T-cell (primary cell): Measurements from ENCODE around the gene AGPAT4. TPM values are rescaled to one million over a fixed set of nuclear protein-coding genes. Genes with fewer than 3 reads are reported as not detected.

Source experiments
- ATAC-seq, 4 experiments: fragments of 200-7000 bp in 3 of 4; fragments of 150-1000 bp in 1 of 4; cut with Tn5 transposase; replicated peaks in 1 of 4; 1 replicate in 3 of 4; 2 replicates in 1 of 4; pipeline ENCODE4 v1.10.0; 2021; ENCODE audit warnings: moderate library complexity in 3 of 4, mild to moderate bottlenecking in 2 of 4, moderate number of reproducible peaks in 1 of 4
- CTCF ChIA-PET, 2 donors: fragments of 300-600 bp; sonication (Branson Sonifier 250); formaldehyde crosslinking; loops; one replicate each; lab custom pipeline; 2022; ENCODE audit warnings: antibody characterized with exemption in 2 of 2; lab: Charles Lee
- POLR2A ChIA-PET, 2 donors: fragments of 300-600 bp; sonication (Branson Sonifier 250); formaldehyde crosslinking; loops; one replicate each; lab custom pipeline; 2022; ENCODE audit warnings: antibody characterized with exemption in 2 of 2; lab: Charles Lee
- DNase-seq, 35 experiments: peaks; one replicate each; pipeline versions ENCODE4 v3.0.0 to v3.0.0-alpha.2; 2013 to 2023
- H3K27ac ChIP-seq: one replicate; pipeline ENCODE4 v1.5.1; 2013; ENCODE audit warnings: low read length
- H3K27me3 ChIP-seq, 2 experiments: replicated peaks in 1 of 2; 1 replicate in 1 of 2; 2 replicates in 1 of 2; pipeline versions ENCODE4 v1.6.1 to v1.7.0; 2013; ENCODE audit warnings: low read length in 1 of 2, mixed read lengths in 1 of 2; ENCODE audit not compliant: control insufficient read depth in 2 of 2, insufficient read depth in 2 of 2; ENCODE audit errors: extremely low read depth in 1 of 2
- H3K36me3 ChIP-seq, 2 donors: 1 replicate in 1 of 2; 2 replicates in 1 of 2; pipeline versions ENCODE4 v1.6.1 to v1.7.0; 2013; ENCODE audit warnings: low read length in 1 of 2; ENCODE audit not compliant: control insufficient read depth in 2 of 2, insufficient read depth in 1 of 2; ENCODE audit errors: extremely low read depth in 1 of 2
- H3K4me1 ChIP-seq, 2 experiments: 1 replicate in 1 of 2; 2 replicates in 1 of 2; pipeline versions ENCODE4 v1.6.1 to v1.7.0; 2013; ENCODE audit warnings: low read length in 2 of 2, mixed read lengths in 1 of 2; ENCODE audit not compliant: insufficient read depth in 2 of 2, control insufficient read depth in 1 of 2; ENCODE audit errors: extremely low read depth in 1 of 2
- H3K4me3 ChIP-seq, 2 donors: 1 replicate in 1 of 2; 2 replicates in 1 of 2; pipeline versions ENCODE4 v1.5.1 to v1.7.0; 2013; ENCODE audit warnings: mild to moderate bottlenecking in 2 of 2, low read length in 1 of 2, moderate library complexity in 1 of 2; ENCODE audit not compliant: control insufficient read depth in 1 of 2; ENCODE audit errors: extremely low read depth in 1 of 2
- H3K9me3 ChIP-seq: 2 replicates; pipeline ENCODE4 v1.7.0; 2013
- H3K27ac Mint-ChIP-seq, 2 donors: one replicate each; pipeline ENCODE4 v1.8.0; 2020 to 2021; ENCODE audit warnings: mild to moderate bottlenecking in 2 of 2, mixed read lengths in 2 of 2
- H3K27me3 Mint-ChIP-seq, 2 donors: one replicate each; pipeline ENCODE4 v1.8.0; 2021 to 2022; ENCODE audit warnings: mixed read lengths in 2 of 2
- H3K36me3 Mint-ChIP-seq: one replicate; pipeline ENCODE4 v1.8.0; 2021; ENCODE audit warnings: mixed read lengths
- H3K4me1 Mint-ChIP-seq, 3 donors: one replicate each; pipeline ENCODE4 v1.8.0; 2020 to 2022; ENCODE audit warnings: mixed read lengths in 3 of 3, mild to moderate bottlenecking in 1 of 3
- H3K4me3 Mint-ChIP-seq, 3 donors: one replicate each; pipeline ENCODE4 v1.8.0; 2020 to 2022; ENCODE audit warnings: mild to moderate bottlenecking in 3 of 3, mixed read lengths in 3 of 3, moderate library complexity in 3 of 3
- H3K9me3 Mint-ChIP-seq, 3 donors: one replicate each; pipeline ENCODE4 v1.8.0; 2020 to 2022; ENCODE audit warnings: mixed read lengths in 3 of 3
- WGBS: methylation state at CpG from one replicate; pipeline ENCODE4 v1.1.5; 2013; ENCODE audit warnings: missing lambda C conversion rate; ENCODE audit not compliant: insufficient coverage; 5-methylcytosine and 5-hydroxymethylcytosine counted together
- total RNA-seq, 35 experiments: library from RNA in 6 of 35; stranded (reverse) in 6 of 35; fragments of 120-200 nt in 1 of 35; gene quantifications; one replicate each; pipeline versions ENCODE4 v1.2.1 to v1.2.4 and lab custom pipeline; 2013 to 2026

Gene AGPAT4
- total RNA-seq, 5 donors from 2014 or later (not counting 1 experiment from before 2014, with no cell fraction given) = 5.6 to 15.0 (median 6.3) TPM

DNA sequence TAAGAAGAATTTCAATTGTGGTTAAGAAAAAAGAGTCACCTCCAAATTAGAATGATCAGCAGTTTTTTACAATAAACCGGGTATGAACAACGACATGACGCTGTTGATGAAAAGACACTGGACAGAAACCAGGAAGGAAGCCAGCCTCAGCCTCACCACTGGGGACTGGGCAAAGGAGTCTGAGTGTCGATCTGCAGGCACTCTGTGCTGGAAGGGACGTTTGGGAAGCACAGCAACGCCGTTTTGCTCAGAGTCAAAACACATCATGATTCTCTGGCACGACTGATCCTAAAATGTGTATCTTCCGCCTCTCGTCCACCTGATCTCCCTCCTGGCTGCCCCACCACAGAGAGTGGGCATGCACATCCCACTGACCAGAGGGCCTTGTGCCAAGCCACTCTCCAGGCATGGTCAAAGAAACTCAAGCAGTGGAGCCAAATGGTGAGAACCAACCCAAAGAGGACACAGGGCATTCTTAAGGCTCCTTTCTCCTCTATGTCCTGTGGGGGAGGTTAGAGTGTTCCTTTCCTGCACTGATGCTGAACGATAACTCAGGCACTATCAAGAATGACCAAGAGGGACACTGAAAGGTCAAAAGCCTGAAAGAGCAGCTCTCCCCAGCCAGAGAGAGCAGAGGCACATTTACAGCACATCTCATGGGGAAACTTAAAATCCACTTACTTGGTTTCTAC lies 68.8 kb downstream of the AGPAT4 start:
- no peak overlapping the region for H3K4me3 Mint-ChIP-seq
- no peaks in the 10 kb centered on the region for H3K9me3 ChIP-seq
- H3K9me3 Mint-ChIP-seq = no peaks in the 10 kb centered on the region
- H3K36me3 Mint-ChIP-seq = peaks cover 30% of the 10 kb centered on the region
- H3K27me3 Mint-ChIP-seq = no peaks in the 10 kb centered on the region
- H3K27ac Mint-ChIP-seq = no peak overlapping the region
- H3K27me3 ChIP-seq = no peaks in the 10 kb centered on the region
- no peaks in the 10 kb centered on the region for H3K4me1 ChIP-seq
- ATAC-seq = no peak
- POLR2A ChIA-PET = interaction anchor here in 1 of 2 donors (0.6 kb wide), 1 partner anchor 15 kb away, joined by 4 read pairs; no protein-coding TSS in a partner anchor
- no peak overlapping the region for H3K4me3 ChIP-seq
- 95% methylated on average over 6 of the region's 11 CpGs for WGBS
- no peaks in the 10 kb centered on the region for H3K36me3 ChIP-seq
- peaks cover 0 to 4% (median 2%) of the 10 kb centered on the region in 3 donors for H3K4me1 Mint-ChIP-seq
- DNase-seq = no peak
- no peak overlapping the region for H3K27ac ChIP-seq
- CTCF ChIA-PET = interaction anchor here in 1 of 2 donors (0.5 kb wide), 1 partner anchor 15 kb away, joined by 4 read pairs; no protein-coding TSS in a partner anchor

DNA sequence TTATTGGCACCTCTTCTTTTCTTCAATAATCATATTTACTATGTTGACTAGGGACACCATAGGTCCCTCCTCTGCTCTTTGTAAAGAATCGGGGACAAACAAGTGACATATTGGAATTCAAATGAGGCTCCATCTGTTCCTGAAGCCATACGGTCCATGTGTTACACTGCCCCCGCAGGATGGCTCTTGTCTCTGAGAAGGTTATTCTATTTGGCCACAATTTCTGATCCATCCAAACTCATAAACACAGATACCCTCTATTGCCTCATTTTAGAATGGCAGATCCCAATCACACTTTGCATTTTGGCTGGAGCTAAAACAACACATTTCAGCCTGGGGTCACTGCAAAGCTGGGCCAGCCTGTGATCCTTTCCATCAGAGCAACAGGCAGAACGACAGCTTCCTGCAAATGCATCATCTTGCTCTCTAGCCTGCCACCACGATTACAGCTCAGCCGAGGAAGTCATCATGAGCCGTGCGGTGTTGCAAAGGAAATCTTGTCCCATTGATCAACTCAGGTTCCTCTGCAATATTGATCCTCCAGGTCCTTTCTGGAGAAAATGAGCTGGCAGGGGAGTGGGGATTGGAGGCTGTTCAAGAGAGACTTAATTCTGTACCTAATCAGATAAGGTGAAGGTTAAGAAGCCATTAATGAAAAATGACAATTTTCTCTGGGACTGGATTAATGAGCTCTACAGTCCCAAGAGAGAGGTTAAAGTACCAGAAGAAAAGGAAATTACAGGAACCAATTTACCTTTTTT lies 73.1 kb downstream of the AGPAT4 start:
- Histone ChIP-seq H3K27me3 (no peaks in the 10 kb centered on the region), H3K4me1 (no peaks in the 10 kb centered on the region), H3K27ac (no peak overlapping the region), H3K36me3 (no peaks in the 10 kb centered on the region), H3K9me3 (no peaks in the 10 kb centered on the region), H3K4me3 (no peak overlapping the region)
- H3K9me3 Mint-ChIP-seq = no peaks in the 10 kb centered on the region
- no peak overlapping the region for H3K27ac Mint-ChIP-seq
- WGBS = 67% methylated on average over 3 of the region's 8 CpGs
- ATAC-seq = no peak
- peaks cover 0 to 4% (median 2%) of the 10 kb centered on the region in 3 donors for H3K4me1 Mint-ChIP-seq
- CTCF ChIA-PET = no interaction called here
- no peaks in the 10 kb centered on the region for H3K27me3 Mint-ChIP-seq
- POLR2A ChIA-PET = no interaction called here
- H3K4me3 Mint-ChIP-seq = no peak overlapping the region
- no peak for DNase-seq
- peaks cover 23% of the 10 kb centered on the region for H3K36me3 Mint-ChIP-seq

DNA sequence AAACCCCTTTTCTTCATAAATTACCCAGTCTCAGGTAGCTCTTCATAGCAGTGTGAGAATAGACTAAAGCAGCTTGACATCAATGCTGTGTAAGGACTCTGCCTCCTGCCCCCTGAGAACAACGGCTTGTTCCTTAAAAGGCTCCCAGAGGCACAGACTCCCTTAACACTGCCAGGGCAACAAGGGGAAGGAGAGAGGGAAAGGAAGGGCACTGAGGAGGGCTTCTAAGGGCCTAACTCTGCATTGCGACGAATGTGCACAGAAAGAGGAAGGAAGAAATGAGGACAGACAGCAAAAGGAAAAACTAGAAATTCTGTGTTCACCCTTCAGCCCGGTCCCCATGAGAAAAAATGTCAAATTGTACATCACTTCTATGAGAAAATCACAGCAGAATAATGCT lies 74.0 kb downstream of the AGPAT4 start:
- WGBS = no CpG with 5 or more reads among the region's 4 CpGs
- no peak overlapping the region for H3K4me3 Mint-ChIP-seq
- H3K4me1 Mint-ChIP-seq = peaks cover 0 to 4% (median 2%) of the 10 kb centered on the region in 3 donors
- H3K36me3 Mint-ChIP-seq = peaks cover 19% of the 10 kb centered on the region
- Histone ChIP-seq H3K27ac (no peak overlapping the region), H3K27me3 (no peaks in the 10 kb centered on the region), H3K4me3 (no peak overlapping the region), H3K36me3 (no peaks in the 10 kb centered on the region), H3K4me1 (no peaks in the 10 kb centered on the region), H3K9me3 (no peaks in the 10 kb centered on the region)
- DNase-seq (no peak), ATAC-seq (no peak)
- H3K9me3 Mint-ChIP-seq = no peaks in the 10 kb centered on the region
- ChIA-PET CTCF (no interaction called here), POLR2A (no interaction called here)
- H3K27ac Mint-ChIP-seq = no peak overlapping the region
- no peaks in the 10 kb centered on the region for H3K27me3 Mint-ChIP-seq

DNA sequence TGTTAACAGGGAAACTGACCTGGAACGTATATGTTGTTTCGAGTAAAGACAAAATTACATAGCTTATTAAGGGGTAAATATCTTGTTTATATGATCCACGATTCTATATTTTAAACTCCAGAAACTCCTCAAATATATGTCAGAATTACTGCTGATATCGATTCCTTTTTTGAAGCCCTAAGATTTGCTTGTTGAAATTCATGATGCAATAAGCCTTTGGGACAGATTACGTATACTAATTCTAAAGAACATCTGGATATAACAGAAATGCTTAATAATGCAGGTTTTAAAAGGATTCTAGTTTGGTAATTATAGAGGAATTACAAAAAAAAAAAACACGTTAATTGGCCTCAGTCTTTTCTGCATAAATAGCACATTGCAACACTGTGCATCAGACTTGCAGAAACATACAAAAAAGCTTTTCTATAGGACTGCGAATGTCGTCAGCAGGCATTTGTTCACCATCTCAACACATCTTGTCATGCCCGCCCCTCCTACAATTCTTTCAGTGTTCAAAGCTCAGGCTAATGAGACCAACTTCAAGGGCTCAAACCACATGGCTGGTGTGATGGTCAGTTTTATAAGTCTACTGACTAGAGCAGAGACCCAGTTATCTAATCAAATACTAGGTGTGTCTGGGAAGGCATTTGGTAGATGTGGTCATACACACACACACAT lies 74.9 kb downstream of the AGPAT4 start:
- Histone ChIP-seq H3K27me3 (no peaks in the 10 kb centered on the region), H3K4me1 (no peaks in the 10 kb centered on the region), H3K4me3 (no peak overlapping the region), H3K27ac (no peak overlapping the region), H3K36me3 (no peaks in the 10 kb centered on the region), H3K9me3 (no peaks in the 10 kb centered on the region)
- H3K27ac Mint-ChIP-seq = no peak overlapping the region
- ATAC-seq = no peak
- no peaks in the 10 kb centered on the region for H3K27me3 Mint-ChIP-seq
- peaks cover 21% of the 10 kb centered on the region for H3K36me3 Mint-ChIP-seq
- POLR2A ChIA-PET = no interaction called here
- H3K4me1 Mint-ChIP-seq = peaks cover 0 to 4% (median 2%) of the 10 kb centered on the region in 3 donors
- H3K9me3 Mint-ChIP-seq = no peaks in the 10 kb centered on the region
- H3K4me3 Mint-ChIP-seq = no peak overlapping the region
- CTCF ChIA-PET = no interaction called here
- no peak for DNase-seq
- WGBS = no CpG with 5 or more reads among the region's 9 CpGs

DNA sequence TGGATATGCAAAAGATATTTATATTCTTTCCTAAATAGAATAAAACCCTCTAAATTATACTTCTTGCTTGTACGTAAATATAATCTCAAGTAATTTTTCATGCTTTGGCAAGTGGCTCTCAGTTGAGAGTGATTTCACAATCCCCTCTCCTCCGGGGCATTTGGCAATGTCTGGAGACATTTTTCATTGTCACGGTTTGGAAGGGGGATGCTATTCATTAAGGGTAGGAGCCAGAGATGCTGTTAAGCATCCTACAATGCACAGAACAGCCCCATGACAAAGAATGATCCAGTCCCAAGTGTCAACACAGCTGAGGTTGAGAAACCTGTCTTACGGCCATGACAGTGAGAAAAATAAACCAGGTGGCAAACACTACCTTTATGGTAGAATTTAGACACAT lies 75.7 kb downstream of the AGPAT4 start:
- POLR2A ChIA-PET = no interaction called here
- Histone ChIP-seq H3K4me3 (no peak overlapping the region), H3K27me3 (no peaks in the 10 kb centered on the region), H3K4me1 (no peaks in the 10 kb centered on the region), H3K9me3 (no peaks in the 10 kb centered on the region), H3K36me3 (no peaks in the 10 kb centered on the region), H3K27ac (no peak overlapping the region)
- Mint-ChIP-seq H3K9me3 (peaks cover 0 to under 1% (median under 1%) of the 10 kb centered on the region in 3 donors), H3K4me1 (peaks cover 0 to 4% (median 2%) of the 10 kb centered on the region in 3 donors), H3K27me3 (no peaks in the 10 kb centered on the region), H3K4me3 (no peak overlapping the region), H3K27ac (no peak overlapping the region), H3K36me3 (peaks cover 22% of the 10 kb centered on the region)
- ATAC-seq (no peak), DNase-seq (no peak)
- CTCF ChIA-PET = no interaction called here
- no CpG with 5 or more reads among the region's 4 CpGs for WGBS

DNA sequence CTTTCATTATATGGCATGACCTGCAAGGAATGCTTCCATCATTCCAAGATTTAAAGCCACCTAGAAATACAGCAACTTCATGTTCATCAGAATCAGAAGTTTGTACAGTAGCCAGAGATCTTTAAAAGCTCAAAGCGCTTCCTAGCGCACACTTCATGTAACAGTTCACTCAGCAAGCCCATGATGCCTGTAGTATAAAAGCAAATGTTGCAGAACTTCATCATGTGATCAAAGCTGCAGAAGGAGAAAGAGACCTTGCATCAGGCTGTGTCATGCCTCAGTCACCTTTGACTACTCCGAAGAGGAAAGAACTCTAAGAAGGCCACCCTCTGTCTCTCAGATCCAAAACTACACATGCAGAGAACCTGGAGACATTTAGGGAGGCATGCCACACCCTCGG lies 78.5 kb downstream of the AGPAT4 start:
- Mint-ChIP-seq H3K9me3 (peaks cover 0 to 14% (median 10%) of the 10 kb centered on the region in 3 donors), H3K4me3 (no peak overlapping the region), H3K36me3 (peaks cover 25% of the 10 kb centered on the region), H3K27ac (no peak overlapping the region), H3K27me3 (no peaks in the 10 kb centered on the region), H3K4me1 (no peaks in the 10 kb centered on the region)
- H3K4me1 ChIP-seq = no peaks in the 10 kb centered on the region
- DNase-seq (no peak), ATAC-seq (no peak)
- no peaks in the 10 kb centered on the region for H3K27me3 ChIP-seq
- no peaks in the 10 kb centered on the region for H3K9me3 ChIP-seq
- CTCF ChIA-PET = interaction anchor here in 1 of 2 donors (0.6 kb wide), 1 partner anchor 10 kb away, joined by 5 read pairs; no protein-coding TSS in a partner anchor
- POLR2A ChIA-PET = no interaction called here
- no peak overlapping the region for H3K4me3 ChIP-seq
- 95% methylated on average over 4 of the region's 4 CpGs for WGBS
- H3K36me3 ChIP-seq = no peaks in the 10 kb centered on the region
- H3K27ac ChIP-seq = no peak overlapping the region
